ENCODE data around the gene ASB8.

Gene ASB8

DNA sequence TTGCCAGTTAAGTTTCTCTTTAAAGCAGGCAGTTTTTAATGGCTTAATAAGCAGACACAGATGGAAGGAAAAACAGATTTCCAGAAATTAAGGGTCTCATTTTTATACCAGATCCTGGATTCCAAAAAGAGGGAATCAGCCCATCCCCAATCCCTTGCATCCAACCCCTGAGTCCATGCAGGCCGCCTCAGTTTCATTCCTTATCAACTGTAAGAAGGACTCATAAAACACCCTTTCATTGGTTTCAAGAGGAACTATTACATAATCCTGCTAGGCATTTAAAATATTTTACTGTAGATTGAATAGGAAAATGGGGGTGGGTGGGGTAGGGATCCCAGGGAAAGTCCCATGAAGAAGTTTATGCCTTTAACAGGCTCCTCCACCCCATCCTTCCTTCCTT lies 35.5 kb upstream of the ASB8 start:
- CTCF ChIA-PET, result interaction anchor here (0.6 to 1.3 kb wide), 2 partner anchors 8 to 203 kb away, joined by 3 read pairs; no protein-coding TSS in a partner anchor

DNA sequence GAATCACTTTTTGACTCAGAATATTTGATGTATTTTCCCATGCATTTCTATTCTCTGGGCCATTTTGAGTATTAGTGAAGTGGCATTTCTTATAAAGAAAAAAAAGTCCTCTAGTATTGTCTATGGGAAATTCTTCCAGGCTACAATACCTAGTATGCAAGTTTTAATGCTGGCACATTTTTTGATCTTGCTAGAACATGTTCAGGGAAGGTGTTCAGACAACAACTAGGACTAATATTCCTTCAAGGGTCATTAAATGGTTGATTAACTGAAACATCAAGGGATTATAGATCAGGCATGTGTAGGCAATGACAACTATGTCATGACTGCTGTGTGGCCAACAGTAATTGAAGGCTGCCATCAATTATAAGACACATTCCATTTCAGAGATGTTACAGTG lies 33.8 kb upstream of the ASB8 start:
- H3K4me1 ChIP-seq (ENCODE audit: control extremely low read depth in 1 of 4, control insufficient read depth in 4 of 4, insufficient read depth in 4 of 4, low read length in 3 of 4), result peaks cover 0 to under 1% (median under 1%) of the 10 kb centered on the region in 4 experiments
- DNase-seq, result no peak
- no peak overlapping the region for H3K27ac ChIP-seq (ENCODE audit: insufficient read depth in 1 of 2, low read depth in 1 of 2, low read length in 2 of 2, poor library complexity in 1 of 2, severe bottlenecking in 2 of 2)
- H3K9me3 ChIP-seq (ENCODE audit: control extremely low read depth in 1 of 5, control insufficient read depth in 4 of 5, insufficient read depth in 2 of 5, low read depth in 1 of 5, low read length in 4 of 5), result no peaks in the 10 kb centered on the region
- H3K4me3 ChIP-seq (ENCODE audit: control insufficient read depth in 1 of 7, extremely low read depth in 1 of 7, insufficient read depth in 4 of 7, low read depth in 2 of 7, low read length in 6 of 7), result no peak overlapping the region
- no peaks in the 10 kb centered on the region for H3K36me3 ChIP-seq (ENCODE audit: control insufficient read depth in 4 of 4, insufficient read depth in 4 of 4, low read length in 3 of 4)
- peaks cover 0 to 7% (median 0%) of the 10 kb centered on the region in 5 experiments for H3K27me3 ChIP-seq (replicated peaks in 2 of 5; ENCODE audit: control insufficient read depth in 4 of 5, insufficient read depth in 5 of 5, low read length in 4 of 5)
- ChIA-PET POLR2A (no interaction called here), CTCF (no interaction called here)

More for the DNA sequence above, 35.5 kb upstream of the ASB8 start:
- no peak for DNase-seq
- no CpG with 5 or more reads among the region's 1 CpG for WGBS (ENCODE audit: insufficient coverage)
- Histone ChIP-seq H3K27me3 (replicated peaks in 2 of 5; ENCODE audit: control insufficient read depth in 4 of 5, insufficient read depth in 5 of 5, low read length in 4 of 5) (peaks cover 0 to 3% (median 0%) of the 10 kb centered on the region in 5 experiments), H3K4me3 (ENCODE audit: control insufficient read depth in 1 of 7, extremely low read depth in 1 of 7, insufficient read depth in 4 of 7, low read depth in 2 of 7, low read length in 6 of 7) (no peak overlapping the region), H3K9me3 (ENCODE audit: control extremely low read depth in 1 of 5, control insufficient read depth in 4 of 5, insufficient read depth in 2 of 5, low read depth in 1 of 5, low read length in 4 of 5) (no peaks in the 10 kb centered on the region), H3K27ac (ENCODE audit: insufficient read depth in 1 of 2, low read depth in 1 of 2, low read length in 2 of 2, poor library complexity in 1 of 2, severe bottlenecking in 2 of 2) (no peak overlapping the region), H3K4me1 (ENCODE audit: control extremely low read depth in 1 of 4, control insufficient read depth in 4 of 4, insufficient read depth in 4 of 4, low read length in 3 of 4) (peaks cover 0 to 8% (median 8%) of the 10 kb centered on the region in 4 experiments), H3K36me3 (ENCODE audit: control insufficient read depth in 4 of 4, insufficient read depth in 4 of 4, low read length in 3 of 4) (no peaks in the 10 kb centered on the region)
- POLR2A ChIA-PET, result no interaction called here

DNA sequence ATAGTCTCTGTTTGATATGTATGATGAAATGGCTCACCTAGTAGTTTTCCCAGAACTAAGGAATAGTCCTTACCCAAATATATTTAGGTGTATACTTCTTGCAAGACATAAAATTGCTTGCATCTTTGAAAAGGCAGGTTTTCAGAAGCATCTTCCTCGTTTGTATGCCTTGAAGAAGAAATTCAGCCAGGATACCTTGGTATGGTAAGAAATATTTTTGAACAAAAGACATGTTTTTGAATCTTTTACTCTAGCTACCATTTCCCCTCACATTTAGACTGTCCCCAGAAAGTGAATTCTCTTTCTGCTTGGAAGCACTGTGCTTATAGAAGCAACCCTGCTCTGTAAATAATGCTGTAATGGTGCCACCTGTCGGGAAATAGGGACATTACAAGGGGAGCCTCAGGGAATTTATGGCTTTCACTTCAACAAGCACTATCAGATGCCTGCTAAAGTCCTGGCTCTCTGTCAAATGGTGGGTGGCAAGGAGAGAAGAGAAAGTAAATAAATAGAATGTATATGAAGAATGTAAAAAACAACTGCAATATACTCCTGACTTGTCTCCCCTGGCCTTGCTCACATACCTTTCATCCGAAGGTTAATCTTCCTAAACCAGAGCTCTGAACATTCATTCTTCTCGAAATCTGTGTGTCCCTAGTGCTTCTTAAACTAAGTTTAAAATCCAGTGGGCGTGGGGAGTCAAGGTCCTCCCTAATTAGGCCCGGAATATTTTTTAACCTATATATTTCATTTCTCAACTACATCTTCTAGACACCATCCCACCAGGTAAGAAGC lies 32.2 kb upstream of the ASB8 start:
- Histone ChIP-seq H3K27me3 (replicated peaks in 2 of 5; ENCODE audit: control insufficient read depth in 4 of 5, insufficient read depth in 5 of 5, low read length in 4 of 5) (peaks cover 0 to 16% (median 15%) of the 10 kb centered on the region in 5 experiments), H3K4me3 (ENCODE audit: control insufficient read depth in 1 of 7, extremely low read depth in 1 of 7, insufficient read depth in 4 of 7, low read depth in 2 of 7, low read length in 6 of 7) (no peak overlapping the region), H3K4me1 (ENCODE audit: control extremely low read depth in 1 of 4, control insufficient read depth in 4 of 4, insufficient read depth in 4 of 4, low read length in 3 of 4) (peaks cover 0 to 7% (median 3%) of the 10 kb centered on the region in 4 experiments), H3K27ac (ENCODE audit: insufficient read depth in 1 of 2, low read depth in 1 of 2, low read length in 2 of 2, poor library complexity in 1 of 2, severe bottlenecking in 2 of 2) (no peak overlapping the region), H3K36me3 (ENCODE audit: control insufficient read depth in 4 of 4, insufficient read depth in 4 of 4, low read length in 3 of 4) (no peaks in the 10 kb centered on the region), H3K9me3 (ENCODE audit: control extremely low read depth in 1 of 5, control insufficient read depth in 4 of 5, insufficient read depth in 2 of 5, low read depth in 1 of 5, low read length in 4 of 5) (no peaks in the 10 kb centered on the region)
- WGBS (ENCODE audit: insufficient coverage), result 52% methylated on average over 5 of the region's 6 CpGs
- ChIA-PET CTCF (interaction anchor here (0.9 to 4.6 kb wide), 11 partner anchors 8 to 242 kb away, joined by 3 to 37 read pairs (median 4); partner anchors contain the start of gene ASB8), POLR2A (no interaction called here)
- DNase-seq, result peak; percentile 76 to 87 (median 78)

DNA sequence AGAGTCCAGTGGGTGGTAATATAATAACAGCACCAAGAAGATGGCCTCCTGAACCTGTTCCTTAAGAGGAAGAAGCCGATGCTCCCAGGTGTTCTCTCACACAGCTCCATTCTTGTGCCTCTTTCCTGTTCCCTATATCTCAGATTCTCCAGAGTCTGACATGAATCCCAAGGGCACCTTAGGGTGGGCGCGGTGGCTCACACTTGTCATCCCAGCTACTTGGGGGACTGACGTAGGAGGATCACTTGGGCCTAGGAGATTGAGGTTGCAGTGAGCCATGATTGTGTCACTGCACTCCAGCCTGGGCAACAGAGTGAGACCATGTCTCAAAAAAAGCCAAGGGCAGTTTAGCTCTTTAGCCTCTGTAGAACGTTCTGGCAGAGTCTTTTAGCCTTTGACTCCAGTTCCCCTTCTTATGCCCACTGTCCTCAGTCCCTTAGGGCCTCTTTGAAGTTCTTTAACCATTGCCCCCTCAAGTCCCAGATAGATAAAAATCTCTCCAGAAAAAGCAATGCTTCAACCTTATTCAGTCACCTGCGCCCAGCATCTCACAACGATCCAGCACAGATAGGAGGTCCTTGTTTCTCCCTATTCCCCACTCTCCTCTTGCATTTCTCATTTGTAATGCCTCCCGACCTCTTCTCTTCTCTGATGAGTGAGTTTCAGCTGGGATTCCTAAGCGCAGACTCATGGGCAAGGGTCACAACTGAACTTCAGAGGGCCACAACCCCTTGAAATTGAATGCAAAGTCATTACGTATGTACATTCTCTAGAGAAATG lies 30.8 kb upstream of the ASB8 start:
- Histone ChIP-seq H3K4me1 (ENCODE audit: control extremely low read depth in 1 of 4, control insufficient read depth in 4 of 4, insufficient read depth in 4 of 4, low read length in 3 of 4) (peaks cover 0 to 20% (median 13%) of the 10 kb centered on the region in 4 experiments), H3K9me3 (ENCODE audit: control extremely low read depth in 1 of 5, control insufficient read depth in 4 of 5, insufficient read depth in 2 of 5, low read depth in 1 of 5, low read length in 4 of 5) (no peaks in the 10 kb centered on the region), H3K36me3 (ENCODE audit: control insufficient read depth in 4 of 4, insufficient read depth in 4 of 4, low read length in 3 of 4) (no peaks in the 10 kb centered on the region), H3K27me3 (replicated peaks in 2 of 5; ENCODE audit: control insufficient read depth in 4 of 5, insufficient read depth in 5 of 5, low read length in 4 of 5) (peaks cover 0 to 31% (median 27%) of the 10 kb centered on the region in 5 experiments), H3K4me3 (ENCODE audit: control insufficient read depth in 1 of 7, extremely low read depth in 1 of 7, insufficient read depth in 4 of 7, low read depth in 2 of 7, low read length in 6 of 7) (no peak overlapping the region), H3K27ac (ENCODE audit: insufficient read depth in 1 of 2, low read depth in 1 of 2, low read length in 2 of 2, poor library complexity in 1 of 2, severe bottlenecking in 2 of 2) (no peak overlapping the region)
- no peak for DNase-seq
- ChIA-PET POLR2A (no interaction called here), CTCF (interaction anchor here (1.2 to 4.6 kb wide), 10 partner anchors 9 to 241 kb away, joined by 3 to 37 read pairs (median 4); partner anchors contain the start of gene ASB8)
- 94% methylated on average over 9 of the region's 10 CpGs for WGBS (ENCODE audit: insufficient coverage)

DNA sequence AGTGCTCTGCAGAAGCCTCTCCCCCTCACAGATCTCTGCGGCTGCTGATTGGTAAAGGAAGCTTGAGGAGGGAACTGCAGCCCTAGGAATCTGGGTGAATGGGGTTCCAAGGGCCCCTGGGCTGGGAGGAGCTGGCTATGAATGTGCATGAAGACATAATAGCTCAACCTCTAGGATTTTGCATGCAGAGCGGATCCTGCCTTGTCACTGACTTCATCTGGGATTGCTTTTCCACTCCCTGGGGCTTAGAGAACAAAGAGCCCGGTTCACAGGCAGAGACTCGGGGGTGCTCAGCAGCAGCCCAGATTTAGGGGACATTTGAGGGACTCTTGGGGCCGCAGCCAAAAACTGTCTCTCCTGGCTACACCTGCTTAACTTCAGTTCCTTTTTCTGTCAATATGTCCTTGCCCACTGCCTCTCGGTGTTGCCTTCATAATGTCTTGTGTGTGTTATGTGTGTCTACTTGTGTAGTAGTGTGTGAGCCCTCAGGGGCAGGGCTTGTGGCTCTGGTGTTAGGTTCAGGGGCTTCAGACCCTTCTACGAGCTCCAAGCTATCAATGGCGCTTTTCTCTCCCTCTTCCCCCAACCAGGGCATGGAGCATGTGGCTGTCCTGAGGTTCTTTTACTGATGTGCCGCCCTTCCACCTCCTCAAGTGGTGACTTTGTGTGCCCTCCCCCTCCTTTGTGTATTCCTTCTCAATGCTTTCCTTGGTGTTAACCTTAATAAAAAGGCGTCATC lies 28.0 kb upstream of the ASB8 start:
- H3K27me3 ChIP-seq (replicated peaks in 2 of 5; ENCODE audit: control insufficient read depth in 4 of 5, insufficient read depth in 5 of 5, low read length in 4 of 5), result peaks cover 14 to 52% (median 34%) of the 10 kb centered on the region in 5 experiments
- H3K27ac ChIP-seq (ENCODE audit: insufficient read depth in 1 of 2, low read depth in 1 of 2, low read length in 2 of 2, poor library complexity in 1 of 2, severe bottlenecking in 2 of 2), result no peak overlapping the region
- no peak for DNase-seq
- POLR2A ChIA-PET, result interaction anchor here (1.1 kb wide), 1 partner anchor 14 kb away, joined by 5 read pairs; no protein-coding TSS in a partner anchor
- H3K9me3 ChIP-seq (ENCODE audit: control extremely low read depth in 1 of 5, control insufficient read depth in 4 of 5, insufficient read depth in 2 of 5, low read depth in 1 of 5, low read length in 4 of 5), result no peaks in the 10 kb centered on the region
- CTCF ChIA-PET, result interaction anchor here (0.9 to 4.6 kb wide), 6 partner anchors 8 to 101 kb away, joined by 3 to 37 read pairs (median 4); no protein-coding TSS in a partner anchor
- H3K36me3 ChIP-seq (ENCODE audit: control insufficient read depth in 4 of 4, insufficient read depth in 4 of 4, low read length in 3 of 4), result no peaks in the 10 kb centered on the region
- no peak overlapping the region for H3K4me3 ChIP-seq (ENCODE audit: control insufficient read depth in 1 of 7, extremely low read depth in 1 of 7, insufficient read depth in 4 of 7, low read depth in 2 of 7, low read length in 6 of 7)
- 97% methylated on average over 7 of the region's 10 CpGs for WGBS (ENCODE audit: insufficient coverage)
- peaks cover 7 to 29% (median 21%) of the 10 kb centered on the region in 4 experiments for H3K4me1 ChIP-seq (ENCODE audit: control extremely low read depth in 1 of 4, control insufficient read depth in 4 of 4, insufficient read depth in 4 of 4, low read length in 3 of 4)

DNA sequence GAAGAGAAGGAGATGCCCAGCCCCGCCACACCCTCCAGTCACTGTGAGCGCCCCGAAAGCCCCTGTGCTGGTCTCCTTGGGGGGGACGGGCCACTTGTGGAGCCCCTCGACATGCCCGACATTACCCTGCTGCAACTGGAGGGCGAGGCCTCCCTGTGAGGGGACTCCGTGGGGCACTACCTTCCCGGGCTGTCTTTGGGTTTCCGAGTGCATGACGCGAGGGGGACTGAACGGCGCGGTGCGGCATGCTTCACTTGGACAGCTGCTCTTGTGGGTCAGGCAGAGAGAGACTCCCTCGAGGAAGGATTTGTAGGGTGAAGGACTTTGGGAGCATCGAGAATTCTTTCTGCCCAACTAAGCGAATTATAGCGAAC lies 27.2 kb upstream of the ASB8 start:
- Histone ChIP-seq H3K4me3 (ENCODE audit: control insufficient read depth in 1 of 7, extremely low read depth in 1 of 7, insufficient read depth in 4 of 7, low read depth in 2 of 7, low read length in 6 of 7) (peak overlapping the region in 4 of 7 experiments; percentile 3 to 93 (median 82)), H3K27me3 (replicated peaks in 2 of 5; ENCODE audit: control insufficient read depth in 4 of 5, insufficient read depth in 5 of 5, low read length in 4 of 5) (peaks cover 14 to 55% (median 37%) of the 10 kb centered on the region in 5 experiments), H3K36me3 (ENCODE audit: control insufficient read depth in 4 of 4, insufficient read depth in 4 of 4, low read length in 3 of 4) (no peaks in the 10 kb centered on the region), H3K27ac (ENCODE audit: insufficient read depth in 1 of 2, low read depth in 1 of 2, low read length in 2 of 2, poor library complexity in 1 of 2, severe bottlenecking in 2 of 2) (no peak overlapping the region), H3K4me1 (ENCODE audit: control extremely low read depth in 1 of 4, control insufficient read depth in 4 of 4, insufficient read depth in 4 of 4, low read length in 3 of 4) (peaks cover 7 to 29% (median 21%) of the 10 kb centered on the region in 4 experiments), H3K9me3 (ENCODE audit: control extremely low read depth in 1 of 5, control insufficient read depth in 4 of 5, insufficient read depth in 2 of 5, low read depth in 1 of 5, low read length in 4 of 5) (no peaks in the 10 kb centered on the region)
- ChIA-PET POLR2A (interaction anchor here (1.1 kb wide), 1 partner anchor 15 kb away, joined by 5 read pairs; no protein-coding TSS in a partner anchor), CTCF (interaction anchor here (0.9 to 1.5 kb wide), 5 partner anchors 9 to 100 kb away, joined by 3 to 4 read pairs (median 4); no protein-coding TSS in a partner anchor)
- no peak for DNase-seq
- WGBS (ENCODE audit: insufficient coverage), result 11% methylated on average over 17 of the region's 20 CpGs
